Tibial nerve (tissue), 4 donors: Measurements from ENCODE around the gene FMN1.

Experiments used
- EP300 ChIP-seq, 2 donors: sonication (generic); formaldehyde crosslinking; IDR thresholded peaks; one replicate each; pipeline ENCODE4 v1.6.1; 2017; ENCODE audit warnings: antibody characterized with exemption in 2 of 2, mild to moderate bottlenecking in 1 of 2
- POLR2A ChIP-seq, 2 donors: fragments of 450-650 bp; IDR thresholded peaks; one replicate each; pipeline ENCODE4 v1.6.1; 2017; ENCODE audit warnings: antibody characterized with exemption in 2 of 2, mild to moderate bottlenecking in 2 of 2, moderate library complexity in 2 of 2
- TF ChIP-seq, protein P1 (sequence below), 5 experiments: fragments of 200-600 bp in 3 of 5; fragments of 450-650 bp in 2 of 5; sonication (generic) in 3 of 5; IDR thresholded peaks; one replicate each; pipeline ENCODE4 v1.5.1; 2016 to 2019; ENCODE audit warnings: antibody characterized with exemption in 5 of 5, mild to moderate bottlenecking in 3 of 5, moderate library complexity in 2 of 5

GRCh38 chr15:32885713-32886112, 308.8 kb downstream of the FMN1 start:
- TF ChIP-seq, protein P1, sequence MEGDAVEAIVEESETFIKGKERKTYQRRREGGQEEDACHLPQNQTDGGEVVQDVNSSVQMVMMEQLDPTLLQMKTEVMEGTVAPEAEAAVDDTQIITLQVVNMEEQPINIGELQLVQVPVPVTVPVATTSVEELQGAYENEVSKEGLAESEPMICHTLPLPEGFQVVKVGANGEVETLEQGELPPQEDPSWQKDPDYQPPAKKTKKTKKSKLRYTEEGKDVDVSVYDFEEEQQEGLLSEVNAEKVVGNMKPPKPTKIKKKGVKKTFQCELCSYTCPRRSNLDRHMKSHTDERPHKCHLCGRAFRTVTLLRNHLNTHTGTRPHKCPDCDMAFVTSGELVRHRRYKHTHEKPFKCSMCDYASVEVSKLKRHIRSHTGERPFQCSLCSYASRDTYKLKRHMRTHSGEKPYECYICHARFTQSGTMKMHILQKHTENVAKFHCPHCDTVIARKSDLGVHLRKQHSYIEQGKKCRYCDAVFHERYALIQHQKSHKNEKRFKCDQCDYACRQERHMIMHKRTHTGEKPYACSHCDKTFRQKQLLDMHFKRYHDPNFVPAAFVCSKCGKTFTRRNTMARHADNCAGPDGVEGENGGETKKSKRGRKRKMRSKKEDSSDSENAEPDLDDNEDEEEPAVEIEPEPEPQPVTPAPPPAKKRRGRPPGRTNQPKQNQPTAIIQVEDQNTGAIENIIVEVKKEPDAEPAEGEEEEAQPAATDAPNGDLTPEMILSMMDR (IDR thresholded peaks at IDR 0.05), result no peak
- TF ChIP-seq POLR2A (IDR thresholded peaks at IDR 0.05) (no peak), EP300 (IDR thresholded peaks at IDR 0.05) (no peak)
